Kidney epithelial cell (primary cell): ENCODE results near the gene MACROD2. TPM values are rescaled to one million over a fixed set of nuclear protein-coding genes. Genes with fewer than 3 reads are reported as not detected.

Experiments used
- DNase-seq: peaks from one replicate; pipeline ENCODE4 v3.0.0-alpha.2; 2010; ENCODE audit warnings: low read depth
- H3K27me3 ChIP-seq: 2 replicates; pipeline ENCODE4 v1.6.0; 2011; ENCODE audit warnings: low read length; ENCODE audit not compliant: control insufficient read depth, insufficient read depth
- H3K36me3 ChIP-seq: 2 replicates; pipeline ENCODE4 v1.5.1; 2011; ENCODE audit warnings: low read length; ENCODE audit not compliant: control insufficient read depth, insufficient read depth
- H3K4me3 ChIP-seq: 2 replicates; pipeline ENCODE4 v1.5.1; 2011; ENCODE audit warnings: low read depth, mild to moderate bottlenecking, control low read depth, low read length
- CTCF ChIP-seq: IDR thresholded peaks from 2 replicates; pipeline ENCODE4 v1.5.1; 2011; ENCODE audit warnings: mild to moderate bottlenecking, moderate library complexity, low read length, control low read depth, inconsistent platforms; ENCODE audit not compliant: insufficient read depth, poor library complexity, severe bottlenecking
- total RNA-seq: library from RNA; depleted of rRNA; stranded (reverse); fragments of >200 nt; gene quantifications from 2 replicates; pipeline ENCODE4 v1.2.3, GENCODE V29; 2015

Gene MACROD2
- total RNA-seq, 1 donor from 2014 or later: 0.79 TPM

GRCh38 chr20:14046534-14046933, 51.2 kb downstream of the MACROD2 start:
- Histone ChIP-seq H3K4me3 (no peak overlapping the region), H3K27me3 (no peaks in the 10 kb centered on the region), H3K36me3 (no peaks in the 10 kb centered on the region)
- no peak for DNase-seq
- TF ChIP-seq CTCF: no peak

GRCh38 chr20:14049111-14049510, 53.8 kb downstream of the MACROD2 start:
- TF ChIP-seq CTCF: no peak
- DNase-seq: no peak

GRCh38 chr20:14051454-14051853, 56.1 kb downstream of the MACROD2 start:
- H3K4me3 ChIP-seq: no peak overlapping the region
- no peaks in the 10 kb centered on the region for H3K27me3 ChIP-seq
- DNase-seq: no peak
- no peak for TF ChIP-seq CTCF
- H3K36me3 ChIP-seq: no peaks in the 10 kb centered on the region

More at GRCh38 chr20:14049111-14049510, 53.8 kb downstream of the MACROD2 start:
- Histone ChIP-seq H3K36me3 (no peaks in the 10 kb centered on the region), H3K4me3 (no peak overlapping the region), H3K27me3 (no peaks in the 10 kb centered on the region)

- peak; percentile 50 for TF ChIP-seq CTCF
- DNase-seq: peak; percentile 14
- Histone ChIP-seq H3K4me3 (no peak overlapping the region), H3K36me3 (no peaks in the 10 kb centered on the region), H3K27me3 (no peaks in the 10 kb centered on the region)
These were observed 59.9 kb downstream of the MACROD2 start for GRCh38 chr20:14055127-14055742.

GRCh38 chr20:14062171-14062570, 66.9 kb downstream of the MACROD2 start:
- Histone ChIP-seq H3K36me3 (no peaks in the 10 kb centered on the region), H3K4me3 (no peak overlapping the region), H3K27me3 (no peaks in the 10 kb centered on the region)
- no peak for DNase-seq
- no peak for TF ChIP-seq CTCF

- no peaks in the 10 kb centered on the region for H3K36me3 ChIP-seq
- peak; percentile 14 for DNase-seq
- H3K4me3 ChIP-seq: no peak overlapping the region
- H3K27me3 ChIP-seq: no peaks in the 10 kb centered on the region
- TF ChIP-seq CTCF: no peak
These were observed 67.5 kb downstream of the MACROD2 start for GRCh38 chr20:14062786-14063185.
